ENCODE data around the gene MORN1. TPM values are rescaled to one million over a fixed set of nuclear protein-coding genes. Genes with fewer than 3 reads are reported as not detected.
"Not testable (repeated sequence)": the region's sequence is repeated elsewhere in the genome, so short reads cannot be mapped to it uniquely, and the experiment has no call there.

MORN1 gene
- total RNA-seq, 2 donors from 2014 or later = 7.0 to 8.4 TPM

DNA sequence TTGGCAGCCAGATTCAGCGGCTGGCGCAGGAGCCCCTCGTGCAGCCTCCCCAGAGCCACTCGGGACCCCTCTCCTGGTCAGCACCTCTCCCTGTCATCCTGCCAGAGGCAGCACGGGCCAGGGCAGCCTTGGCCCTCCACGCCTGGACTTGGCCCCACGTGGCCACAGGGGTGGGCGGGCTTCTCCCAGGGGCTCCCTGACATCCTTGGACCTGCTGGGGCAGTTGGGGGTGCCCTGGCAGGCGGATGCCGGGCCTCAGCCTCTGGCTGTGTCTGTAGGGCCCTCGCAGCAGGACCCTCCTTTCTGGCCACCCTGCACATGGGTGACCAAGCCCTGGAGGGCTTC, 60.2 kb downstream of the MORN1 start:
- Mint-ChIP-seq H3K27me3 (no peaks in the 10 kb centered on the region), H3K27ac (no peak overlapping the region), H3K36me3 (ENCODE audit: low read depth) (no peaks in the 10 kb centered on the region), H3K4me3 (no peak overlapping the region), H3K4me1 (peaks cover 9% of the 10 kb centered on the region)
- DNase-seq = no peak
- no peaks in the 10 kb centered on the region for H3K9me3 ChIP-seq (ENCODE audit: control insufficient read depth, low read length, poor library complexity, severe bottlenecking)
- no peak for ATAC-seq

DNA sequence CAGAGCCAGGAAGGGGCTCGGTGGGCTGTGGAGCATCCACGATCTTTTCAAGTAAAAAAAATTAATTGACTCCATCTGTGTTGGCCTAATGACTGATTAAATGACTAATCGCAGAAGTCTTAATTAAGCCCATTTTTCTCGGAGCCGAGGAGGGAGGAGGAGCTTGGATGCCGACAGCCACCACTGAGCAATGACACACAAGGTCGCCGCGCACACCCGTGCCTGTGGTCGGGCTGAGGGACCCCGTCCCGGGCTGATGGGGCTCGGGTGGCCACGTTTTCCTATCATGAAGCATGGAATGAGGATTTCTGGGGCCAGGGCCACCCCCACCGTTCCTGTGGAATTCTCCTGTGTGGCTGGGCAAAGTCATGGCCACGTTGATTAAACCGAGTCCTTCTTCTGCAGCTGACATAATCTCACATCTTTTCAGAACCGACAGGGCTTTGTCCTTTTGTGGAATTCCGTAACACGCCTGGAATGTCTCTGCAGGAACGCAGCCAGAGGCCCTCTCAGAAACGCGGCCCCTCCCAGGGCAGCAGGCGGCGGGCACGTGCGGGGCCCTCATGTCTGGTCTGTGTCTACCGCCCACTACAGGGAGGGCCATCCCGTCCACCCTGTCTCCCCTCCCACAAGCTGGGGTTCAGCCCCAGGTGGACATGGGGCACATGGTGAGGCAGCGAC, 60.7 kb downstream of the MORN1 start:
- H3K4me1 Mint-ChIP-seq = peaks cover 6% of the 10 kb centered on the region
- no peak overlapping the region for H3K4me3 Mint-ChIP-seq
- H3K36me3 Mint-ChIP-seq (ENCODE audit: low read depth) = no peaks in the 10 kb centered on the region
- H3K9me3 ChIP-seq (ENCODE audit: control insufficient read depth, low read length, poor library complexity, severe bottlenecking) = no peaks in the 10 kb centered on the region
- DNase-seq = no peak
- ATAC-seq = no peak
- H3K27me3 Mint-ChIP-seq = no peaks in the 10 kb centered on the region
- no peak overlapping the region for H3K27ac Mint-ChIP-seq

DNA sequence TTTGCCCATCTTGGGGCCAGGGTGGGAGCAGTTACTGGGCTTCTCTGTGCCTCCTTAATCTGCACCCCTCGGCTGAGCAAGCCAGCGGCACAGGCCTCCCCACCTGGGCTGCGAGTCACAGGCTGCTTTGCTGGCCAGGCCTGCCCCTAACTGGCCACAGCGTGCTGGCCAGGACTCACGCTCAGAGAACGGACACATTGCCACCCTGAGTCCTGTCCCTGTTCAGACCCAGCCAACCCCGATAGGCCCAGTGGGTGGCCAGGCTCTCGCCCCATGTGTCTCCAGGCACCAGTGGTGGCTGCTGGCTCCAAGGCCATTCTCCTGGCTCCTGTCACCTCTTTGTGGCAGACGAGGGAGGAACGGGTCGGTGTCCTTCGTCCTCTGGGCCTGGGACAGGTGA, 61.3 kb downstream of the MORN1 start:
- no peaks in the 10 kb centered on the region for H3K9me3 ChIP-seq (ENCODE audit: control insufficient read depth, low read length, poor library complexity, severe bottlenecking)
- ATAC-seq = no peak
- Mint-ChIP-seq H3K4me3 (no peak overlapping the region), H3K4me1 (peaks cover 6% of the 10 kb centered on the region), H3K36me3 (ENCODE audit: low read depth) (no peaks in the 10 kb centered on the region), H3K27ac (no peak overlapping the region), H3K27me3 (no peaks in the 10 kb centered on the region)
- no peak for DNase-seq

- Mint-ChIP-seq H3K27me3 (no peaks in the 10 kb centered on the region), H3K4me1 (peaks cover 6% of the 10 kb centered on the region), H3K36me3 (ENCODE audit: low read depth) (no peaks in the 10 kb centered on the region), H3K27ac (no peak overlapping the region), H3K4me3 (no peak overlapping the region)
- ATAC-seq (no peak), DNase-seq (no peak)
- no peaks in the 10 kb centered on the region for H3K9me3 ChIP-seq (ENCODE audit: control insufficient read depth, low read length, poor library complexity, severe bottlenecking)
Observed at GRCh38 chr1:2328676-2329455, 62.5 kb downstream of the MORN1 start.

DNA sequence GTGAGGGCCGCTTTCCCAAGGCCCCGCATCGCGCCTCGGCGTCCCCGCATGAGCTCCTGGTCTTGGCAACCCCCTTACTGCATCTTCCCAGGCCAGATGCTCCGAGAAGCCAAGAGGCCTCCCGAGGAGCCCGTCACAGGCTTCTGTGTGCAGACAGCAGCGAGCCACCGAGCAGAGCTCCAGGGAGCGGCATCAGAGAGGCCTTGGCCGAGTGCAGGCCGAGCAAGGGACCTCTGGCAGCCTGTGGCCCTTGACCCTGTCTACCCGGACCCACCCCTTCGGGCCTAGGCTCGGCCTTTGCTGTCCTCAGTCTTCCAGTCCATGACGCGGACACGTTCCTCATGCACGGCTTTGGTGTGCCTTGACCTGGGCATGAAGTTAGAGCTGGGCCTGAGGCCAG, 63.5 kb downstream of the MORN1 start:
- Mint-ChIP-seq H3K4me3 (no peak overlapping the region), H3K4me1 (peaks cover 6% of the 10 kb centered on the region), H3K27ac (peak overlapping the region; percentile 90), H3K27me3 (no peaks in the 10 kb centered on the region), H3K36me3 (ENCODE audit: low read depth) (no peaks in the 10 kb centered on the region)
- ATAC-seq (no peak), DNase-seq (no peak)
- no peaks in the 10 kb centered on the region for H3K9me3 ChIP-seq (ENCODE audit: control insufficient read depth, low read length, poor library complexity, severe bottlenecking)

- H3K27me3 Mint-ChIP-seq; H3K36me3 Mint-ChIP-seq (ENCODE audit: low read depth); H3K4me1 Mint-ChIP-seq; ATAC-seq; H3K9me3 ChIP-seq (ENCODE audit: control insufficient read depth, low read length, poor library complexity, severe bottlenecking); DNase-seq; H3K4me3 Mint-ChIP-seq: not testable (repeated sequence)
- H3K27ac Mint-ChIP-seq = peak overlapping the region; percentile 90
Observed at GRCh38 chr1:2327162-2327561, 64.2 kb downstream of the MORN1 start.

DNA sequence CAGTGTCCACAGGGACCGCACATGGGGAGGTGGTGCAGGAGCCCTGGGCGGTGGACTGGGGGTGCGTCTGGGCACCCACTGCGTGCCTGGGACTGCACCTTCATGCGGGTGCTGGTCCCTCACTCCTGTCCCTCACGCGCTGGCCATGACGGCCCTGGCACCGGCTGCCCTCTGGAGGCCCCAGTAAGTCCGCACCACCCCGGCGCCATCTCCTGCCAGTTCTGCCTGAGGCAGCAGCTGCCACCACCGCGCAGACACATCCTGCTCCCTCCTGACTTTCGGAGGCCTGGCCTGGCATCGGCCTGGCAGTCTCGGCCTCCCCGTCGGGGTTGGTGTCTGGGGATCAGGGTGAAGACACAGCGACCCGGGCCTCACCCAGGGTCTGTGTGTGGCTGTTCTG, 64.8 kb downstream of the MORN1 start:
- H3K27ac Mint-ChIP-seq = no peak overlapping the region
- H3K4me1 Mint-ChIP-seq = peaks cover 6% of the 10 kb centered on the region
- H3K4me3 Mint-ChIP-seq = no peak overlapping the region
- DNase-seq (no peak), ATAC-seq (no peak)
- H3K36me3 Mint-ChIP-seq (ENCODE audit: low read depth) = no peaks in the 10 kb centered on the region
- H3K27me3 Mint-ChIP-seq = no peaks in the 10 kb centered on the region
- no peaks in the 10 kb centered on the region for H3K9me3 ChIP-seq (ENCODE audit: control insufficient read depth, low read length, poor library complexity, severe bottlenecking)

- peaks cover 6% of the 10 kb centered on the region for H3K4me1 Mint-ChIP-seq
- no peak for ATAC-seq
- no peaks in the 10 kb centered on the region for H3K36me3 Mint-ChIP-seq (ENCODE audit: low read depth)
- no peak overlapping the region for H3K4me3 Mint-ChIP-seq
- no peak overlapping the region for H3K27ac Mint-ChIP-seq
- no peaks in the 10 kb centered on the region for H3K27me3 Mint-ChIP-seq
- no peak for DNase-seq
- no peaks in the 10 kb centered on the region for H3K9me3 ChIP-seq (ENCODE audit: control insufficient read depth, low read length, poor library complexity, severe bottlenecking)
Observed at GRCh38 chr1:2324553-2325366, 66.6 kb downstream of the MORN1 start.

GRCh38 chr1:2323451-2323974, 67.8 kb downstream of the MORN1 start:
- no peaks in the 10 kb centered on the region for H3K36me3 Mint-ChIP-seq (ENCODE audit: low read depth)
- H3K27me3 Mint-ChIP-seq = no peaks in the 10 kb centered on the region
- no peak overlapping the region for H3K27ac Mint-ChIP-seq
- ATAC-seq (no peak), DNase-seq (no peak)
- H3K4me1 Mint-ChIP-seq = peaks cover 6% of the 10 kb centered on the region
- no peak overlapping the region for H3K4me3 Mint-ChIP-seq
- H3K9me3 ChIP-seq (ENCODE audit: control insufficient read depth, low read length, poor library complexity, severe bottlenecking) = no peaks in the 10 kb centered on the region

- ATAC-seq = no peak
- Mint-ChIP-seq H3K4me3 (no peak overlapping the region), H3K4me1 (peaks cover 6% of the 10 kb centered on the region), H3K36me3 (ENCODE audit: low read depth) (no peaks in the 10 kb centered on the region), H3K27ac (no peak overlapping the region), H3K27me3 (no peaks in the 10 kb centered on the region)
- no peaks in the 10 kb centered on the region for H3K9me3 ChIP-seq (ENCODE audit: control insufficient read depth, low read length, poor library complexity, severe bottlenecking)
- DNase-seq = no peak
Observed at GRCh38 chr1:2322581-2323211, 68.7 kb downstream of the MORN1 start.

- no peak for DNase-seq
- peak; percentile 22 for ATAC-seq
- no peak overlapping the region for H3K27ac Mint-ChIP-seq
- peaks cover 3% of the 10 kb centered on the region for H3K4me1 Mint-ChIP-seq
- no peaks in the 10 kb centered on the region for H3K27me3 Mint-ChIP-seq
- H3K36me3 Mint-ChIP-seq (ENCODE audit: low read depth) = no peaks in the 10 kb centered on the region
- no peaks in the 10 kb centered on the region for H3K9me3 ChIP-seq (ENCODE audit: control insufficient read depth, low read length, poor library complexity, severe bottlenecking)
- H3K4me3 Mint-ChIP-seq = no peak overlapping the region
Observed at GRCh38 chr1:2322065-2322571, 69.2 kb downstream of the MORN1 start.

DNA sequence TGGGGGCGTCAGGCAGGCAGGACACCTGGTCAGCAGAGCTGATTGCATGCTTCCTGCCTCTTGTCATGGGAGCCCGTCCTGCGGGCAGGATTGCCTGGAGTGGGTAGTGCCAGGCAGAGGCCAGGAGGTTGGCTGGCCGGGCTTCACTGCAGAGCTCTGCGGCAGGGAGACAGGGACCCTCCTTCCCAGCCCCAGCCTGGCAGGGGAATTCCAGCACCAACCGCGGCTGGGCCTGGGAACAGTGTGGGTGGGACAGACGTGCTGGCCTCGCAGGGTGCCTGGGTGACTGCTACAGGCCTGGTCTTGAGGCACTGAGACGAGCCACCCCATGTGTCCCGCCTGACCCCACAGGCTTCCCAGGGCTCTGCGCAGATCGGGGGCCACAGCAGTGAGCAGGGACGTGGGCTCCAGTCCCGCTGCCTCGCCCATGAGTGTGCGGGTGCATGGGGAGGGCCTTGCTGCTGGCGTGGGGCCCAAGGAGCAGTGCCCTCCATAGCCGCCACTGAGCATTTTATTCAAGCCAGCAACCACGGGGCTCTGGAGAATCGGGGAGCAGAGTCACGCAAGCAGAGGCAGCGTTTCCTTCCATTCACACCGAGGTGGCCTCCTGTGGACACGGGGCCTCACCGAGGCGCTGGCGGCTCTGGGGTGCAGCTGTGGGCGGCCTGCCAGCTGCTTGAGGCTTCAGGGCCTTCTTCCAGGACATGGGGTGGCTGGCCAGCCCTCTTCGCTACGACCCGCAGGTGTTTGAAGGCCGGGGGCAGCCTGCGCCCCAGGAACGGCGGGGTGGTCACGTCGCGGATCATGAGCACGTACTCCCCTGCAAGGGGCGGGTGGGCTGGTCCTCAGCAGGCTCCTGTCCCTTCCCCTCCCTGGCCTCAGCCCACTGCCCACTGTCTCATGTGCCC, 70.3 kb downstream of the MORN1 start:
- no peaks in the 10 kb centered on the region for H3K4me1 Mint-ChIP-seq

More for the DNA sequence above, 70.3 kb downstream of the MORN1 start:
- DNase-seq (no peak), ATAC-seq (no peak)
- no peak overlapping the region for H3K4me3 Mint-ChIP-seq
- no peaks in the 10 kb centered on the region for H3K9me3 ChIP-seq (ENCODE audit: control insufficient read depth, low read length, poor library complexity, severe bottlenecking)
- H3K36me3 Mint-ChIP-seq (ENCODE audit: low read depth) = no peaks in the 10 kb centered on the region
- no peak overlapping the region for H3K27ac Mint-ChIP-seq
- H3K27me3 Mint-ChIP-seq = no peaks in the 10 kb centered on the region

All from T-helper 17 cell (primary cell).